ENCODE measurements around the gene TMEM253.

The TMEM253 gene

GRCh38 chr14:21112255-21112654 is 11.4 kb downstream of the TMEM253 start:
- TF ChIP-seq, protein P1, sequence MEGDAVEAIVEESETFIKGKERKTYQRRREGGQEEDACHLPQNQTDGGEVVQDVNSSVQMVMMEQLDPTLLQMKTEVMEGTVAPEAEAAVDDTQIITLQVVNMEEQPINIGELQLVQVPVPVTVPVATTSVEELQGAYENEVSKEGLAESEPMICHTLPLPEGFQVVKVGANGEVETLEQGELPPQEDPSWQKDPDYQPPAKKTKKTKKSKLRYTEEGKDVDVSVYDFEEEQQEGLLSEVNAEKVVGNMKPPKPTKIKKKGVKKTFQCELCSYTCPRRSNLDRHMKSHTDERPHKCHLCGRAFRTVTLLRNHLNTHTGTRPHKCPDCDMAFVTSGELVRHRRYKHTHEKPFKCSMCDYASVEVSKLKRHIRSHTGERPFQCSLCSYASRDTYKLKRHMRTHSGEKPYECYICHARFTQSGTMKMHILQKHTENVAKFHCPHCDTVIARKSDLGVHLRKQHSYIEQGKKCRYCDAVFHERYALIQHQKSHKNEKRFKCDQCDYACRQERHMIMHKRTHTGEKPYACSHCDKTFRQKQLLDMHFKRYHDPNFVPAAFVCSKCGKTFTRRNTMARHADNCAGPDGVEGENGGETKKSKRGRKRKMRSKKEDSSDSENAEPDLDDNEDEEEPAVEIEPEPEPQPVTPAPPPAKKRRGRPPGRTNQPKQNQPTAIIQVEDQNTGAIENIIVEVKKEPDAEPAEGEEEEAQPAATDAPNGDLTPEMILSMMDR (IDR thresholded peaks at IDR 0.05; ENCODE audit: low read depth, low read length, missing control alignments): no peak
- no peak overlapping the region for H3K4me3 ChIP-seq (replicated peaks; ENCODE audit: low read depth, low read length)
- no peak for DNase-seq (ENCODE audit: extremely low read depth, low read depth)

DNA sequence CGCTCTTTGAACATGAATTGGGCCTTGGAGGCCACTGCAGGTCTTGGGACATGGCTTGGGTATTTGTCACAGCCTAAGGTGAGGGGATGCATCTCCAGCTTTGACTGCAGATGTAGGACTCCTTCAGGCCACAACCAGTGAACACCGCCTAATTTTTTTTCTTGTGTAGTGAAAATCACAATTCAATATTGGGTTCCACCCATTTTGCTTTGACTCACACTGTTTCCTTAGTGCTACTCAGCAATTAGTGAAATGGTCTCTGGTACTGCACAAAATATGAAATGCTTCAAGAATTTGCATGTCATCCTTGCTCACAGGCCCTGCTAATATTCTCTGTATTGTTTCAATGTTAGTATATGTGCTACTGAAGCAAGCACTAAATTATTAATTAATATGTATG is 12.5 kb downstream of the TMEM253 start:
- TF ChIP-seq, protein P1 (IDR thresholded peaks at IDR 0.05; ENCODE audit: low read depth, low read length, missing control alignments): no peak
- no peak for DNase-seq (ENCODE audit: extremely low read depth, low read depth)

DNA sequence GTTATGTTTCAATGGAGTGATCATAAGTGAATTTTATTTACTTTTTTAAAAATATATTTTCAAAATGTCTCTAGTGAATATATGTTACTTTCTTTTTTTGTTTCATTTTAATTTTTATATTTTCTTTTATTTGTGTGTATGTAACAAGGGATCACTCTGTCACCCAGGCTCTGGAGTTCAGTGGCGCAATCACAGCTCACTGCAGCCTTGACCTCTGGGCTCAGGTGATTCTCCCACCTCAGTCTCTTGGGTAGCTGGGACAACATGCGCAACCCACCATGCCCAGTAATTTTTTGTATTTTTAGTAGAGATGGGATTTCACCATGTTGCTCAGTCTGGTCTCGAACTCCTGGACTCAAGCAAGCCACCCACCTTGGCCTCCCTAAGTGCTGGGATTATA is 18.1 kb downstream of the TMEM253 start:
- H3K4me3 ChIP-seq (replicated peaks; ENCODE audit: low read depth, low read length): no peak overlapping the region
- DNase-seq (ENCODE audit: extremely low read depth, low read depth): no peak

More for the DNA sequence above, 12.5 kb downstream of the TMEM253 start:
- H3K4me3 ChIP-seq (replicated peaks; ENCODE audit: low read depth, low read length): no peak overlapping the region

GRCh38 chr14:21120686-21121085 is 19.8 kb downstream of the TMEM253 start:
- H3K4me3 ChIP-seq (replicated peaks; ENCODE audit: low read depth, low read length): no peak overlapping the region
- TF ChIP-seq, protein P1 (IDR thresholded peaks at IDR 0.05; ENCODE audit: low read depth, low read length, missing control alignments): no peak
- no peak for DNase-seq (ENCODE audit: extremely low read depth, low read depth)

More for the DNA sequence above, 18.1 kb downstream of the TMEM253 start:
- TF ChIP-seq, protein P1 (IDR thresholded peaks at IDR 0.05; ENCODE audit: low read depth, low read length, missing control alignments): no peak

DNA sequence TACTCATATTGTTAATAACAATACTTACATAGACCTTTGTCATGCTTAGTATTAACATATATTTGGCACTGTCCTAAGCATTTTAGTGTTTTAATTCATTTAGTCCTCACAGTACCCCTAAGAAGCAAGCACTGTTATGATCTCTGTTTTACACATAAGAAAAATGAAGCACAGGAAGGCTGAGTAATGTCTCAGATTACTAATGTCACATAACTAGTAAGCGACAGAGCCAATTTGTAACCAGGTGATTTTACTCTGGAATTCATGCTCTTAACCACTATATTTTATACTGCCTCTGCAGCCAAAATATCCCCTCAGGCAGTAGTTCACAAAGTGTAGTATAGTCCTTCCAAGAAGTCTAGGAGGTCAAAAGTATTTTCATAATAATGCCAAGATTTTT is 20.3 kb downstream of the TMEM253 start:
- TF ChIP-seq, protein P1 (IDR thresholded peaks at IDR 0.05; ENCODE audit: low read depth, low read length, missing control alignments): no peak
- no peak overlapping the region for H3K4me3 ChIP-seq (replicated peaks; ENCODE audit: low read depth, low read length)
- no peak for DNase-seq (ENCODE audit: extremely low read depth, low read depth)

- TF ChIP-seq, protein P1 (IDR thresholded peaks at IDR 0.05; ENCODE audit: low read depth, low read length, missing control alignments): no peak
- DNase-seq (ENCODE audit: extremely low read depth, low read depth): no peak
- H3K4me3 ChIP-seq (replicated peaks; ENCODE audit: low read depth, low read length): no peak overlapping the region
Observed at GRCh38 chr14:21123429-21123828, 22.6 kb downstream of the TMEM253 start.

DNA sequence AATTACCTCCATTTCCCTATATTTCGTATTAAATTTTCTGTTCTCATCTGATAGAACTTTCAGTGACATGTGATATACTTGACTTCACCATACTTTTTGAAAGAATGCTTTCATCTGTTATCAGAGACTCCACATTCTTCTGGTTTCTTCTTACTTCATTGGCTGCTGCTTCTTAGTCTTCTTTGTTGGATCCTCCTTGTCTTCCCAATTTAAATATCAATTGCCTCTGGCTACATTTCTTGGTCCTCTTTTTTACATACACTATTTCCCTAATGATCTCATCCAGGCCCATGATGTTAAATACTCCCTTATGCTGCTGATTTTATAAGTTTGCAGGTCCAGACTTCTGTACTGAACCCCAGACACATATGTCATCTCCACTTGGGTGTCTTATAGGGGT is 33.0 kb downstream of the TMEM253 start:
- TF ChIP-seq, protein P1 (IDR thresholded peaks at IDR 0.05; ENCODE audit: low read depth, low read length, missing control alignments): no peak
- no peak overlapping the region for H3K4me3 ChIP-seq (replicated peaks; ENCODE audit: low read depth, low read length)
- DNase-seq (ENCODE audit: extremely low read depth, low read depth): no peak

Measured in HFF-Myc (cell line).